Heart left ventricle (tissue), 16 donors: ENCODE measurements around the gene CUX1. TPM values are rescaled to one million over a fixed set of nuclear protein-coding genes. Genes with fewer than 3 reads are reported as not detected.

Experiments
- ATAC-seq, 4 donors: fragments of 200-7000 bp; cut with Tn5 transposase; one replicate each; pipeline ENCODE4 v1.9.1; 2020 to 2022; ENCODE audit warnings: moderate library complexity in 4 of 4, mild to moderate bottlenecking in 3 of 4, moderate number of reproducible peaks in 1 of 4
- DNase-seq, 5 donors: peaks; one replicate each; pipeline ENCODE4 v3.0.0-alpha.2; 2020
- H3K27ac ChIP-seq, 12 donors: fragments of 200-600 bp; sonication (generic) in 4 of 12; one replicate each; pipeline versions ENCODE4 v1.5.0 to v1.8.0; 2016 to 2022; ENCODE audit warnings: mild to moderate bottlenecking in 2 of 12
- H3K27me3 ChIP-seq, 9 donors: fragments of 200-600 bp; sonication (generic) in 2 of 9; one replicate each; pipeline versions ENCODE4 v1.5.1 to v1.8.0; 2016 to 2022; ENCODE audit warnings: mild to moderate bottlenecking in 3 of 9
- H3K36me3 ChIP-seq, 9 donors: fragments of 200-600 bp; sonication (generic) in 2 of 9; one replicate each; pipeline versions ENCODE4 v1.5.0 to v1.8.0; 2018 to 2022; ENCODE audit warnings: mild to moderate bottlenecking in 2 of 9
- H3K4me1 ChIP-seq, 12 donors: fragments of 200-600 bp; sonication (generic) in 4 of 12; one replicate each; pipeline versions ENCODE4 v1.5.0 to v1.8.0; 2016 to 2022; ENCODE audit warnings: mild to moderate bottlenecking in 3 of 12
- H3K4me3 ChIP-seq, 12 donors: fragments of 200-600 bp; sonication (generic) in 4 of 12; one replicate each; pipeline versions ENCODE4 v1.5.0 to v1.8.0; 2017 to 2022; ENCODE audit warnings: mild to moderate bottlenecking in 9 of 12, moderate library complexity in 4 of 12
- H3K9me3 ChIP-seq, 12 donors: fragments of 200-600 bp; sonication (generic) in 4 of 12; one replicate each; pipeline versions ENCODE4 v1.5.0 to v1.8.0; 2016 to 2022; ENCODE audit warnings: mild to moderate bottlenecking in 1 of 12
- POLR2A ChIP-seq, 2 donors: fragments of 450-650 bp; IDR thresholded peaks; one replicate each; pipeline ENCODE4 v1.6.1; 2017; ENCODE audit warnings: antibody characterized with exemption in 2 of 2, mild to moderate bottlenecking in 2 of 2, moderate library complexity in 2 of 2
- WGBS, 4 donors: extraction: QIAGEN DNeasy Blood & Tissue Kit in 2 of 4; methylation state at CpG; one replicate each; pipeline versions ENCODE4 v1.1.5 to v1.1.7; 2013 to 2018; 5-methylcytosine and 5-hydroxymethylcytosine counted together
- intact Hi-C, 10 donors: fragments of 100-400 bp; cut with DNase I; formaldehyde crosslinking; loops; one replicate each; pipeline versions ENCODE4 v1.11.1 to v1.14.2; 2022
- polyA plus RNA-seq, 2 donors: library from polyadenylated mRNA; stranded (reverse); fragments of 200-250 nt; gene quantifications; one replicate each; pipeline ENCODE4 v1.2.3, GENCODE V29; 2013
- total RNA-seq, 9 donors: library from RNA; depleted of rRNA in 2 of 9; stranded (reverse); fragments of >200 nt in 2 of 9; fragmentation: NEBNext Ultra II Directional in 3 of 9; extraction: Animal tissue kit (Norgen Biotek cat#: 25700) in 3 of 9; gene quantifications; one replicate each; pipeline versions ENCODE4 v1.1.0 to v1.2.4, GENCODE V29; 2016 to 2023
- TF ChIP-seq, protein P1 (sequence below), 12 donors: fragments of 200-600 bp; sonication (generic) in 4 of 12; IDR thresholded peaks; one replicate each; pipeline versions ENCODE4 v1.5.0 to v1.8.0; 2018 to 2022; ENCODE audit warnings: antibody characterized with exemption in 12 of 12, mild to moderate bottlenecking in 5 of 12
- donor health status: ischemic (EF 13 %, LVEDD 7.1; RV severe dilation, severe dysfunction).
- donor health status: healthy with polysubstance abuse.
- donor health status: DM: no; HTN: yes; CAD: no.
- donor health status: DM: no; HTN: no; CAD: no.
- donor health status: ischemic (EF 25% LVEDD 6.9; RV normal size, moderate dysfunction).
- donor health status: ischemic (EF 25% LVEDD 5.7; RV mildly dilated, moderate dysfunction).
- donor health status: healthy.
- donor health status: DM: yes; HTN: yes; CAD: no.
- donor health status: ischemic (EF 35%, LVEDD 5.7; RV mildly dilated, moderate dysfunction).
- donor health status: nonischemic (EF 11% LVEDD 7.7; RV severe dilation, severe dysfunction).
- donor health status: DM: yes; HTN: yes; CAD: no.
- donor health status: PGD.
- donor health status: ischemic (EF 29% LVEDD 5.4; RV normal size, mild dysfunction).
- donor health status: nonischemic (EF 23%, LVEDD 6.1; RV moderate dilation, normal function).

Gene CUX1
- total and polyA plus RNA-seq, 11 donors: 51.9 to 173 (median 122) TPM

- H3K4me1 ChIP-seq: no peaks in the 10 kb centered on the region
- no peak for ATAC-seq
- DNase-seq: peak in 1 of 5 donors; percentile 23
- TF ChIP-seq POLR2A (IDR thresholded peaks at IDR 0.05): no peak
- H3K27me3 ChIP-seq: no peaks in the 10 kb centered on the region
- 77 to 81% (median 80%) methylated on average over 10 to 13 of the region's 13 CpGs for WGBS, 4 donors
- intact Hi-C loops: loop anchor here in 2 of 10 donors (10.0 kb wide), 2 partner anchors 660 to 900 kb away; partner anchors contain the start of gene COL26A1 (in 1 of the 2)
- no peak overlapping the region for H3K4me3 ChIP-seq
- no peak overlapping the region for H3K27ac ChIP-seq
- H3K9me3 ChIP-seq: no peaks in the 10 kb centered on the region
- H3K36me3 ChIP-seq: no peaks in the 10 kb centered on the region
Observed at GRCh38 chr7:102264367-102264891, 447.0 kb downstream of the CUX1 start.

DNA sequence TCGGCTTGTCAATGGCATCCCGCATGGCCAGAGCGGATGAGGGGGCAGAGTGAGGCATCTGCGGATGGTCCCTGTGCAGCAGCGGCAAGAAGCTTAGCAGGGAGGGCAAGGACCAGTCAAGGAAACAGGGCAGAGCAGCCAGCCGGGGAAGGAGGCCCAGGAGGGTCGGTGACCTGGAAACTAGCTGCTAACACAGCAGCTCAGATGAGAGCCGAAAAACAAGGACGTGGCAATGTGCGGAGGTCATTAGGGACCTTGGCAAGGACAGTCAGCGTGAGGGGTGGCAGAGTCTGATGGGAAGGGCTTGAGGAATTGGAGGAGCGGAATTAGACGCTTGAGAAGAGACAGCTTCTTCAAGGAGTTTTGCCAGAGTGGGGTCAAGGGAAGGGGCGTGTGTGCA, 449.1 kb downstream of the CUX1 start:
- Histone ChIP-seq H3K9me3 (no peaks in the 10 kb centered on the region), H3K27me3 (no peaks in the 10 kb centered on the region), H3K4me1 (no peaks in the 10 kb centered on the region), H3K36me3 (no peaks in the 10 kb centered on the region), H3K27ac (no peak overlapping the region), H3K4me3 (no peak overlapping the region)
- ATAC-seq (no peak), DNase-seq (no peak)
- 77 to 85% (median 82%) methylated on average over 14 of the region's 14 CpGs for WGBS, 4 donors
- no peak for TF ChIP-seq POLR2A (IDR thresholded peaks at IDR 0.05)
- TF ChIP-seq, protein P1, sequence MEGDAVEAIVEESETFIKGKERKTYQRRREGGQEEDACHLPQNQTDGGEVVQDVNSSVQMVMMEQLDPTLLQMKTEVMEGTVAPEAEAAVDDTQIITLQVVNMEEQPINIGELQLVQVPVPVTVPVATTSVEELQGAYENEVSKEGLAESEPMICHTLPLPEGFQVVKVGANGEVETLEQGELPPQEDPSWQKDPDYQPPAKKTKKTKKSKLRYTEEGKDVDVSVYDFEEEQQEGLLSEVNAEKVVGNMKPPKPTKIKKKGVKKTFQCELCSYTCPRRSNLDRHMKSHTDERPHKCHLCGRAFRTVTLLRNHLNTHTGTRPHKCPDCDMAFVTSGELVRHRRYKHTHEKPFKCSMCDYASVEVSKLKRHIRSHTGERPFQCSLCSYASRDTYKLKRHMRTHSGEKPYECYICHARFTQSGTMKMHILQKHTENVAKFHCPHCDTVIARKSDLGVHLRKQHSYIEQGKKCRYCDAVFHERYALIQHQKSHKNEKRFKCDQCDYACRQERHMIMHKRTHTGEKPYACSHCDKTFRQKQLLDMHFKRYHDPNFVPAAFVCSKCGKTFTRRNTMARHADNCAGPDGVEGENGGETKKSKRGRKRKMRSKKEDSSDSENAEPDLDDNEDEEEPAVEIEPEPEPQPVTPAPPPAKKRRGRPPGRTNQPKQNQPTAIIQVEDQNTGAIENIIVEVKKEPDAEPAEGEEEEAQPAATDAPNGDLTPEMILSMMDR (IDR thresholded peaks at IDR 0.05): no peak
- intact Hi-C loops: loop anchor here in 2 of 10 donors (10.0 kb wide), 2 partner anchors 662 to 902 kb away; partner anchors contain the start of gene COL26A1 (in 1 of the 2)

- H3K4me3 ChIP-seq: no peak overlapping the region
- DNase-seq (peak in 1 of 5 donors; percentile 13), ATAC-seq (no peak)
- no peaks in the 10 kb centered on the region for H3K9me3 ChIP-seq
- H3K27me3 ChIP-seq: no peaks in the 10 kb centered on the region
- no peak overlapping the region for H3K27ac ChIP-seq
- intact Hi-C loops: loop anchor here in 2 of 10 donors (10.0 kb wide), 2 partner anchors 664 to 904 kb away; partner anchors contain the start of gene COL26A1 (in 1 of the 2)
- H3K36me3 ChIP-seq: peaks cover 0 to under 1% (median 0%) of the 10 kb centered on the region in 9 donors
- TF ChIP-seq, protein P1 (IDR thresholded peaks at IDR 0.05): no peak
- no peak for TF ChIP-seq POLR2A (IDR thresholded peaks at IDR 0.05)
- 83 to 93% (median 91%) methylated on average over 10 of the region's 10 CpGs for WGBS, 4 donors
- peaks cover 0 to 4% (median 0%) of the 10 kb centered on the region in 12 donors for H3K4me1 ChIP-seq
Observed at GRCh38 chr7:102268635-102269034, 451.2 kb downstream of the CUX1 start.

DNA sequence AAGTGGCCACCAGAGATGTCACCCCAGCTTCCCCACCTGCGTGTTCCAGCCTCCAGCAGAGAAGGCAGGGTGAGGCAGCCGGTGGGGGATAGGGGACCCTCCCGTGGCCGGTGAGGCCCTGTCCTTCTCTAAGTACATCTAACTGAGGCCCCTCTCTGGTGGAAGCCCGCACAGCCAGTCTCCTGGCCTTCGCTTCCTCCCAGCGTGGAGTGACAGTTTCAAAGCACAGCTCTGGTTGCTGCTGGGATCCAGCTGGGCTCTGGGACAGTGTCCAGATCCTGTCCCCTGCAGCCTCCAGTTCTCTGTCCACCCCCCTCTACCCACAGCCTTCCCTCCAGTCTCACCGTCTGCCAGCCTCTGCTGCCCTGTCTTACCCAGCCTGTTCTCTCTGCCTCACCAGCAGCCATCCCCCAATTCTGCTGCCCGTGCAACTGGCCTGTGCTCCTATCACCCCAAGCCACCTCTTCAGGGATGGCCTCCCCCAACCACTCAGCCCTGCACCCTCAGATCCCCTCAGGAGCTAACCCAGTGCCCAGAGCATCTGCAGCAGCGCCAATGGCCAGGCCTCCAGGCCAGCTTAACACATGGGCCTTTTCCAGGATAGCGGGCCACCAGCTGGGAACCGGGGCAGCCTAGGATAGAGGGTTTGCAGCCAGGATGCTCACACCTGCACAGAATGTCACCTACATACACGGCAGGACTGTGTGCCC, 452.9 kb downstream of the CUX1 start:
- H3K27ac ChIP-seq: no peak overlapping the region
- intact Hi-C loops: loop anchor here in 9 of 10 donors (2.0 to 10.0 kb wide), 7 partner anchors 528 to 908 kb away; partner anchors contain the start of gene COL26A1 (in 2 of the 9)
- H3K27me3 ChIP-seq: no peaks in the 10 kb centered on the region
- H3K9me3 ChIP-seq: no peaks in the 10 kb centered on the region
- H3K4me1 ChIP-seq: peaks cover 0 to 4% (median 0%) of the 10 kb centered on the region in 12 donors
- peak in 1 of 5 donors; percentile 15 for DNase-seq
- H3K4me3 ChIP-seq: no peak overlapping the region
- no peak for TF ChIP-seq POLR2A (IDR thresholded peaks at IDR 0.05)
- TF ChIP-seq, protein P1 (IDR thresholded peaks at IDR 0.05): no peak
- ATAC-seq: peak in 1 of 4 donors; percentile 18
- H3K36me3 ChIP-seq: peaks cover 0 to 2% (median 0%) of the 10 kb centered on the region in 9 donors
- WGBS, 4 donors: 71 to 72% (median 71%) methylated on average over 11 to 13 of the region's 13 CpGs
